ENCODE results near the gene STOML2. TPM values are rescaled to one million over a fixed set of nuclear protein-coding genes. Genes with fewer than 3 reads are reported as not detected.
A peak's percentile ranks its signal among the peaks of the same experiment; 100 is the strongest.

STOML2 gene
- total RNA-seq, 2 experiments from 2014 or later, result 162 TPM

- Mint-ChIP-seq H3K36me3 (peaks cover 30% of the 10 kb centered on the region), H3K4me3 (peak within 1 kb of the TSS; percentile 92), H3K27me3 (no peaks in the 10 kb centered on the region), H3K27ac (peak within 1 kb of the TSS; percentile 98), H3K9me3 (no peaks in the 10 kb centered on the region), H3K4me1 (ENCODE audit: low read depth) (peaks cover 16% of the 10 kb centered on the region)
- peak; percentile 91 for DNase-seq
- ChIA-PET CTCF (interaction anchor here (0.9 to 4.4 kb wide), 11 partner anchors 8 to 180 kb away, joined by 3 to 40 read pairs (median 5); partner anchors contain the start of genes ATOSB, PIGO and STOML2), POLR2A (interaction anchor here (0.6 to 2.7 kb wide), 10 partner anchors 8 to 442 kb away, joined by 3 to 29 read pairs (median 7); partner anchors contain the start of genes PIGO, SIGMAR1 and STOML2)
- intact Hi-C loops (cut with micrococcal nuclease), result loop anchor here (1.0 to 10.0 kb wide), 4 partner anchors 7 to 655 kb away; partner anchors contain the start of genes CREB3, PIGO, STOML2 and TLN1
These were observed 23.2 kb downstream of the STOML2 start, which contains the start of gene FANCG for GRCh38 chr9:35079426-35080341. Gene FANCG (minus strand): TSS chr9:35079942. CDS start chr9:35079524, 418 bp downstream.

DNA sequence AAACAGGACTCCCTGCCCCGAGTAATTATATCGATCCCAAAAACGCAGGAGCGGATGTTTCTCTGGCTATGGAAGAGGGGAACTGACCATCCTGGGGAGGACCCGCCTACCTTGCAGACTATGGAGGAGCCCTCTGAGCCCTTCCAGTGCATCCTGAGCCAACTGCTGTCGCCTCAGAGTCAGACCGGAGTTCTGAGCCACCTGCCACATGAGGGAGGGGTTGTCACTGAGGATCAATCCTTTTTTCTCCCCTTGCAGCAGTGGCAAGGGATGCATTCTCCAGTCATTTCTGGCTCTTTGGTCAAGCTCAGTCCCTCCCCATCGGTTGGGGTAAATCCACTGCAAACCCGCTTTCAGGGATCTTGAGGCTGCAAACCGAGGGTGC, 23.9 kb downstream of the STOML2 start:
- ChIA-PET CTCF (interaction anchor here (1.3 to 4.4 kb wide), 8 partner anchors 8 to 179 kb away, joined by 3 to 40 read pairs (median 10); partner anchors contain the start of genes PIGO and STOML2), POLR2A (interaction anchor here (0.8 to 2.7 kb wide), 8 partner anchors 8 to 442 kb away, joined by 3 to 29 read pairs (median 10); partner anchors contain the start of genes PIGO, SIGMAR1 and STOML2)

GRCh38 chr9:35078066-35078465, 24.9 kb downstream of the STOML2 start:
- ChIA-PET POLR2A (interaction anchor here (1.1 kb wide), 1 partner anchor 37 kb away, joined by 3 read pairs; no protein-coding TSS in a partner anchor), CTCF (interaction anchor here (2.3 to 4.4 kb wide), 3 partner anchors 18 to 179 kb away, joined by 9 to 40 read pairs (median 14); partner anchors contain the start of gene PIGO)
- no peak for DNase-seq
- no peak overlapping the region for H3K27ac Mint-ChIP-seq
- no peaks in the 10 kb centered on the region for H3K9me3 Mint-ChIP-seq
- peaks cover 26% of the 10 kb centered on the region for H3K4me1 Mint-ChIP-seq (ENCODE audit: low read depth)
- peaks cover 40% of the 10 kb centered on the region for H3K36me3 Mint-ChIP-seq
- H3K27me3 Mint-ChIP-seq, result no peaks in the 10 kb centered on the region
- peak overlapping the region; percentile 92 for H3K4me3 Mint-ChIP-seq
- intact Hi-C loops (cut with micrococcal nuclease), result loop anchor here (10.0 kb wide), 1 partner anchor 657 kb away; the partner anchor contains the start of genes CREB3 and TLN1

More for the DNA sequence above, 23.9 kb downstream of the STOML2 start:
- Mint-ChIP-seq H3K4me3 (peak overlapping the region; percentile 92), H3K36me3 (peaks cover 34% of the 10 kb centered on the region), H3K9me3 (no peaks in the 10 kb centered on the region), H3K27me3 (no peaks in the 10 kb centered on the region), H3K4me1 (ENCODE audit: low read depth) (peaks cover 17% of the 10 kb centered on the region), H3K27ac (peak overlapping the region; percentile 98)
- peak; percentile 25 for DNase-seq
- intact Hi-C loops (cut with micrococcal nuclease), result loop anchor here (1.0 to 10.0 kb wide), 2 partner anchors 24 to 656 kb away; partner anchors contain the start of genes CREB3, STOML2 and TLN1

DNA sequence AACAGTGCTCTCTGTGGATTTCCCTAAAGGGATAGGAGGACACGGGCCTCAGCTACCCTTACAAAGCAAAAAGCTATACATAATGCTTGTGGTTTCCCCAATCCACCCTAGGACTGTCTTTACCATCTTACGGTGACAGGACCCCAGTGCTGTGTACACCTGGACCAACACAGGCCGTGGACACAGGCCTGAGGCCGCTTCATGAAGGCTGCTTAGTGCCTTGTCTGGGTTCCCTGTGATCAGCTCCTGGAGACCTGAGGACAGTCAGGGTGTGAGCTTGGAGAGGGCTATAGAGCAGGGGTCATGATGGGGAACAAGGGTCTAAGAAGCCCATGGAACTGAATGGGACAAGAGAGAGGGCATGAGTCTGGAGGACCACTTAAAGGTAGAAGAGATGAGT, 26.1 kb downstream of the STOML2 start:
- H3K36me3 Mint-ChIP-seq, result peaks cover 44% of the 10 kb centered on the region
- no peak overlapping the region for H3K27ac Mint-ChIP-seq
- ChIA-PET POLR2A (interaction anchor here (0.5 to 1.5 kb wide), 2 partner anchors 27 to 578 kb away, joined by 3 to 4 read pairs; no protein-coding TSS in a partner anchor), CTCF (interaction anchor here (4.4 kb wide), 1 partner anchor 19 kb away, joined by 40 read pairs; the partner anchor contains the start of gene PIGO)
- peaks cover 2% of the 10 kb centered on the region for H3K27me3 Mint-ChIP-seq
- peak overlapping the region; percentile 92 for H3K4me3 Mint-ChIP-seq
- no peaks in the 10 kb centered on the region for H3K9me3 Mint-ChIP-seq
- DNase-seq, result no peak
- intact Hi-C loops (cut with micrococcal nuclease), result loop anchor here (10.0 kb wide), 1 partner anchor 658 kb away; the partner anchor contains the start of genes CREB3 and TLN1
- H3K4me1 Mint-ChIP-seq (ENCODE audit: low read depth), result peaks cover 32% of the 10 kb centered on the region

DNA sequence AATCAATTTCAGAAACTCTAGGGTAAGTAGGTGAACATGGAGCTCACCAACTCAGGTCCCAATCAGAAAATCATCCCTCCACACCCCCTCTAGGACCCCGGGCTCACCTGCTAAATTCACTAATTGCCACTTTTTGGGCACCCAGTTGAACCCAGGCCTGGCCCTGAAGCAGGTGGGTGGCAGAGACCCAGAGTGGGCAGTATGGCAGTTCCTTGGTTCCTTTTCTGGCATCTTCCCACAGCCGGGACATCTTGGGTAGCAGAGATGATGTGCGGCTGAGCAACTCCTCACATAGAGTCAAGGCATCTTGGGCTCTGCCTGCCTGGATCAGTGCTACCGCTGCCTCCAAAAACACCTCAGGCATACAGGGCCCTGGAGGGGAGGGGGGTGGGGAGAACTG, 27.6 kb downstream of the STOML2 start:
- no peak overlapping the region for H3K4me3 Mint-ChIP-seq
- H3K4me1 Mint-ChIP-seq (ENCODE audit: low read depth), result peaks cover 38% of the 10 kb centered on the region
- no peak for DNase-seq
- intact Hi-C loops (cut with micrococcal nuclease), result loop anchor here (10.0 kb wide), 1 partner anchor 659 kb away; the partner anchor contains the start of genes CREB3 and TLN1
- H3K27ac Mint-ChIP-seq, result no peak overlapping the region
- peaks cover 2% of the 10 kb centered on the region for H3K27me3 Mint-ChIP-seq
- POLR2A ChIA-PET, result interaction anchor here (0.8 kb wide), 1 partner anchor 24 kb away, joined by 3 read pairs; no protein-coding TSS in a partner anchor
- CTCF ChIA-PET, result interaction anchor here (0.8 kb wide), 1 partner anchor 176 kb away, joined by 3 read pairs; no protein-coding TSS in a partner anchor
- no peaks in the 10 kb centered on the region for H3K9me3 Mint-ChIP-seq
- peaks cover 57% of the 10 kb centered on the region for H3K36me3 Mint-ChIP-seq

- POLR2A ChIA-PET, result interaction anchor here (0.8 kb wide), 1 partner anchor 23 kb away, joined by 3 read pairs; no protein-coding TSS in a partner anchor
- H3K9me3 Mint-ChIP-seq, result no peaks in the 10 kb centered on the region
- no peak overlapping the region for H3K27ac Mint-ChIP-seq
- no peak overlapping the region for H3K4me3 Mint-ChIP-seq
- no peak for DNase-seq
- H3K36me3 Mint-ChIP-seq, result peaks cover 61% of the 10 kb centered on the region
- H3K4me1 Mint-ChIP-seq (ENCODE audit: low read depth), result peaks cover 41% of the 10 kb centered on the region
- CTCF ChIA-PET, result no interaction called here
- intact Hi-C loops (cut with micrococcal nuclease), result loop anchor here (5.0 to 10.0 kb wide), 2 partner anchors 583 to 660 kb away; partner anchors contain the start of genes CCDC107, CREB3, RMRP and TLN1
- H3K27me3 Mint-ChIP-seq, result peaks cover 2% of the 10 kb centered on the region
These were observed 28.1 kb downstream of the STOML2 start for GRCh38 chr9:35074791-35075190.

GRCh38 chr9:35074141-35074540, 28.8 kb downstream of the STOML2 start:
- DNase-seq, result no peak
- POLR2A ChIA-PET, result no interaction called here
- intact Hi-C loops (cut with micrococcal nuclease), result loop anchor here (5.0 to 10.0 kb wide), 2 partner anchors 583 to 661 kb away; partner anchors contain the start of genes CCDC107, CREB3, RMRP and TLN1
- CTCF ChIA-PET, result no interaction called here
- H3K36me3 Mint-ChIP-seq, result peaks cover 63% of the 10 kb centered on the region
- H3K4me1 Mint-ChIP-seq (ENCODE audit: low read depth), result peaks cover 46% of the 10 kb centered on the region
- H3K27ac Mint-ChIP-seq, result peak overlapping the region; percentile 99
- H3K4me3 Mint-ChIP-seq, result no peak overlapping the region
- H3K27me3 Mint-ChIP-seq, result peaks cover 2% of the 10 kb centered on the region
- H3K9me3 Mint-ChIP-seq, result no peaks in the 10 kb centered on the region

DNA sequence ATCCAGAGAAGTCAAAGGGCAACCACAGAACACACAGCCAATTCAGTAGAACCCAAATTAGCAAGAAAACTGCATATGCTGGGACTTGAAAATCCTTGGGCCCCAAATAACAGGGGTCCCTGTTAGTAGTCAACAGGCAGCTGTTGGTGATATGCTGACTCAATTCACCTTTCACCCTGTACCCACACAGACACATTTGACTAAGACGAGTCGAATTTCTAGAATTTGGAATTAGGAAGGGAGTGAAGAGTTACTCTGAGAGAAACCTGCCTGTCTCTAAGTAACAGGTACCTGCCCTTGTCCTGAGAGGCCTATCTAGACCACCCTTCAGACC, 29.7 kb downstream of the STOML2 start:
- peaks cover 64% of the 10 kb centered on the region for H3K36me3 Mint-ChIP-seq
- no peak for DNase-seq

GRCh38 chr9:35072461-35073278, 30.3 kb downstream of the STOML2 start, which contains the start of gene VCP:
Gene VCP (minus strand): TSS chr9:35072625. CDS start chr9:35072353, 272 bp downstream.
- intact Hi-C loops (cut with micrococcal nuclease), result loop anchor here (1.0 to 10.0 kb wide), 8 partner anchors 8 to 662 kb away; partner anchors contain the start of genes ATOSB, CCDC107, CREB3 and DNAJB5
- POLR2A ChIA-PET, result interaction anchor here (0.7 to 2.9 kb wide), 15 partner anchors 11 to 547 kb away, joined by 3 to 37 read pairs (median 5); partner anchors contain the start of genes ATOSB, DNAJB5, PIGO and STOML2
- Mint-ChIP-seq H3K4me3 (peak within 1 kb of the TSS; percentile 92), H3K27ac (peak within 1 kb of the TSS; percentile 99), H3K9me3 (no peaks in the 10 kb centered on the region), H3K4me1 (ENCODE audit: low read depth) (peaks cover 50% of the 10 kb centered on the region), H3K27me3 (peaks cover 2% of the 10 kb centered on the region), H3K36me3 (peaks cover 64% of the 10 kb centered on the region)
- DNase-seq, result peak; percentile 99
- CTCF ChIA-PET, result interaction anchor here (0.7 to 3.6 kb wide), 9 partner anchors 15 to 173 kb away, joined by 3 to 36 read pairs (median 3); partner anchors contain the start of genes DNAJB5, PIGO and STOML2

More for the DNA sequence above, 29.7 kb downstream of the STOML2 start:
- Mint-ChIP-seq H3K9me3 (no peaks in the 10 kb centered on the region), H3K4me1 (ENCODE audit: low read depth) (peaks cover 50% of the 10 kb centered on the region), H3K27me3 (peaks cover 2% of the 10 kb centered on the region), H3K27ac (peak overlapping the region; percentile 99), H3K4me3 (peak overlapping the region; percentile 92)
- intact Hi-C loops (cut with micrococcal nuclease), result loop anchor here (2.0 to 10.0 kb wide), 3 partner anchors 532 to 662 kb away; partner anchors contain the start of genes CCDC107, CREB3, RMRP and TESK1
- CTCF ChIA-PET, result interaction anchor here (1.3 kb wide), 1 partner anchor 35 kb away, joined by 3 read pairs; no protein-coding TSS in a partner anchor
- POLR2A ChIA-PET, result interaction anchor here (2.9 kb wide), 1 partner anchor 40 kb away, joined by 37 read pairs; the partner anchor contains the start of gene ATOSB

DNA sequence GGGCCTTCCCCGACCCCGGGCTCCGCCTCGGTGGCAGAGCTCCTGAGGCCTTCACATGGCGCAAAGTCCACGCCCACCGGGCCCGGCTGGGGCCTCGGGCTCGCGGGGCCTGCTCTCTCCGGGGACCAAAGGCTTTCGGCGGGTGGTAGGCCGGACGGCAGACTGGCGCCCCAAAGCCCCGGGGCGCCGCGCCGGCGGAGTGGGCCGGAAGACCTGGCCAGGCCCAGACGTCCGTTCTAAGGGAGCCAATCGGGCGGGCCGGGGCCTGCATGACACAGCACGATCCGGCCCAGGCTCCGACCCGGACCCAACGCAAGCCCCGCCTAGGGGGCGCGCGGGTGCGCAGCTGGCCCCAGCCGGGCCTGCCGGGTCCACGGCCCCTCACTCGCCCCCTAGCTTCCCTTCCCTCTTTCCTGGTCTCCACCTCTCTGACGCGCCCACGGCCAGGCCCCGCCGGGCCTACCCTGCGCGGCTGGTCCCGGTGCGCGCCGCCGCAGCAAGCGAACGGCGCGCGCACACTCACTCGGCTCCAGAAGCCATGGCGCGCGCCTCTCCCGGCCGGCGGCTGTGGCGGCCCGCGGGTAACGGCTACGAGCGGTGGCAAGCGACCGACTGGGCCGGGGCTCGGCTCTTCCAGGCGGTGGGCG, 31.0 kb downstream of the STOML2 start:
- H3K4me3 Mint-ChIP-seq, result peak overlapping the region; percentile 92
- CTCF ChIA-PET, result interaction anchor here (0.6 to 3.6 kb wide), 13 partner anchors 8 to 187 kb away, joined by 3 to 36 read pairs (median 3); partner anchors contain the start of genes DNAJB5, FANCG, PIGO and STOML2
- DNase-seq, result peak; percentile 81
- POLR2A ChIA-PET, result interaction anchor here (0.7 to 2.9 kb wide), 19 partner anchors 8 to 548 kb away, joined by 3 to 37 read pairs (median 5); partner anchors contain the start of genes ATOSB, DNAJB5, FANCG and PIGO
- no peaks in the 10 kb centered on the region for H3K9me3 Mint-ChIP-seq
- H3K27me3 Mint-ChIP-seq, result peaks cover 2% of the 10 kb centered on the region
- intact Hi-C loops (cut with micrococcal nuclease), result loop anchor here (1.0 to 10.0 kb wide), 9 partner anchors 8 to 663 kb away; partner anchors contain the start of genes ATOSB, CCDC107, CREB3 and DNAJB5
- peaks cover 64% of the 10 kb centered on the region for H3K36me3 Mint-ChIP-seq
- peak overlapping the region; percentile 99 for H3K27ac Mint-ChIP-seq
- H3K4me1 Mint-ChIP-seq (ENCODE audit: low read depth), result peaks cover 54% of the 10 kb centered on the region

All from activated CD4-positive, alpha-beta memory T cell treated with anti-CD3 and anti-CD28 coated beads for 36 hours (primary cell).